Hepatocyte (in vitro differentiated cells): Measurements from ENCODE around the gene PRKAR1B. TPM values are rescaled to one million over a fixed set of nuclear protein-coding genes. Genes with fewer than 3 reads are reported as not detected.

Source experiments
- DNase-seq: peaks from one replicate; pipeline ENCODE4 v3.0.0-alpha.2; 2016; ENCODE audit warnings: low spot score
- H2AFZ ChIP-seq: fragments of 200-600 bp; sonication (generic); 2 replicates; pipeline ENCODE4 v1.6.0; 2016; ENCODE audit warnings: antibody characterized with exemption, mild to moderate bottlenecking
- H3K27ac ChIP-seq: fragments of 200-600 bp; sonication (generic); 2 replicates; pipeline ENCODE4 v1.5.1; 2016; ENCODE audit warnings: mild to moderate bottlenecking
- H3K27me3 ChIP-seq: fragments of 200-600 bp; sonication (generic); 2 replicates; pipeline ENCODE4 v1.6.1; 2016
- H3K36me3 ChIP-seq: fragments of 200-600 bp; sonication (generic); replicated peaks from 2 replicates; pipeline ENCODE4 v1.5.1; 2016; ENCODE audit warnings: low read depth; ENCODE audit not compliant: insufficient read depth
- H3K4me1 ChIP-seq: fragments of 200-600 bp; sonication (generic); 2 replicates; pipeline ENCODE4 v1.5.1; 2016; ENCODE audit warnings: mild to moderate bottlenecking, moderate library complexity; ENCODE audit not compliant: insufficient read depth
- H3K4me2 ChIP-seq: fragments of 200-600 bp; sonication (generic); 2 replicates; pipeline ENCODE4 v1.6.0; 2016
- H3K4me3 ChIP-seq: fragments of 200-600 bp; sonication (generic); 2 replicates; pipeline ENCODE4 v1.5.1; 2016; ENCODE audit warnings: mild to moderate bottlenecking
- H3K79me2 ChIP-seq: fragments of 200-600 bp; sonication (generic); 2 replicates; pipeline ENCODE4 v1.6.0; 2017; ENCODE audit warnings: mild to moderate bottlenecking
- H3K9me2 ChIP-seq: fragments of 200-600 bp; sonication (generic); replicated peaks from 2 replicates; pipeline ENCODE4 v1.6.0; 2017; ENCODE audit warnings: mild to moderate bottlenecking; ENCODE audit not compliant: insufficient read depth
- H3K9me3 ChIP-seq: fragments of 200-600 bp; sonication (generic); 2 replicates; pipeline ENCODE4 v1.5.1; 2016; ENCODE audit warnings: low read depth, mild to moderate bottlenecking
- H4K20me1 ChIP-seq: fragments of 200-600 bp; sonication (generic); 2 replicates; pipeline ENCODE4 v1.6.0; 2016; ENCODE audit warnings: mild to moderate bottlenecking; ENCODE audit not compliant: insufficient read depth, poor library complexity, severe bottlenecking
- EZH2 ChIP-seq: fragments of 200-600 bp; sonication (generic); IDR thresholded peaks from 2 replicates; pipeline ENCODE4 v1.6.1; 2016; ENCODE audit warnings: antibody characterized with exemption, mild to moderate bottlenecking, borderline replicate concordance
- EZH2phosphoT487 ChIP-seq: fragments of 200-600 bp; sonication (generic); IDR thresholded peaks from one replicate; pipeline ENCODE4 v1.6.1; 2018; ENCODE audit warnings: antibody characterized with exemption, mild to moderate bottlenecking, low read depth, moderate library complexity; ENCODE audit not compliant: unreplicated experiment, severe bottlenecking
- WGBS: methylation state at CpG from one replicate; pipeline ENCODE4 v1.1.6; 2016; ENCODE audit warnings: low lambda C conversion rate; ENCODE audit errors: missing lambda C conversion rate; 5-methylcytosine and 5-hydroxymethylcytosine counted together
- polyA plus RNA-seq: library from polyadenylated mRNA; unstranded; fragments of >200 nt; fragmentation: Nextera tagmentation; extraction: Ambion mirVana; gene quantifications from 2 replicates; pipeline ENCODE4 v1.2.1, GENCODE V29; 2016
- total RNA-seq: library from RNA; depleted of rRNA; stranded (reverse); fragments of >200 nt; gene quantifications from 2 replicates; pipeline ENCODE4 v1.2.3, GENCODE V29; 2014
- TF ChIP-seq, protein P1 (sequence below): fragments of 200-600 bp; sonication (generic); IDR thresholded peaks from 2 replicates; pipeline ENCODE4 v1.5.1; 2016; ENCODE audit warnings: antibody characterized with exemption, mild to moderate bottlenecking; ENCODE audit not compliant: poor library complexity

PRKAR1B gene
- total and polyA plus RNA-seq, 2 experiments from 2014 or later = 16.6 to 28.7 TPM

DNA sequence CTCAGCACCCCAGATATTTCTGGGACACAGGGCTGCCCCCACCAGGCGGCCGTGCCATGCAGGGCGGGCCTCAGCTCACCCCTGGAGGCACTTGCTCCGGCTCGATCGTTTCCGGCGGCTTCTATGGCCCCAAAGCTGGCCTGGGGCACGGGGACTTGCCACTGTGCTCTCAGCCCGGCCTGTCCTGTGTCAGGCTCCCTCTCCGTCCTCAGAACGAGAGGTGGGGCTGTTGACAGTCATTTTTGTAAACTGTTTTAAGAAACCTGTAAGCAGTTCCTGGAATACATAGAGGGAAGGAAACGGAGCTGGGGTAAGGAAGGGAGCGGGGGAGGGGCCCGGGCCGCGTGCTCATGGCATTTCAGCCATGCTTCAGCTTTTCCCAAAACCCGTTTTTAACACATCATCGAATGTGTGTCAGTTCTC lies 30.7 kb upstream of the PRKAR1B start:
- no peaks in the 10 kb centered on the region for H3K4me1 ChIP-seq
- H3K79me2 ChIP-seq = no peaks in the 10 kb centered on the region
- H3K36me3 ChIP-seq = no peaks in the 10 kb centered on the region
- 93% methylated on average over 19 of the region's 19 CpGs for WGBS
- no peak for DNase-seq
- no peak overlapping the region for H3K4me3 ChIP-seq
- no peaks in the 10 kb centered on the region for H3K27me3 ChIP-seq
- H4K20me1 ChIP-seq = no peaks in the 10 kb centered on the region
- H3K4me2 ChIP-seq = no peak overlapping the region
- H3K27ac ChIP-seq = no peak overlapping the region
- TF ChIP-seq EZH2 (no peak), EZH2phosphoT487 (no peak)
- TF ChIP-seq, protein P1, sequence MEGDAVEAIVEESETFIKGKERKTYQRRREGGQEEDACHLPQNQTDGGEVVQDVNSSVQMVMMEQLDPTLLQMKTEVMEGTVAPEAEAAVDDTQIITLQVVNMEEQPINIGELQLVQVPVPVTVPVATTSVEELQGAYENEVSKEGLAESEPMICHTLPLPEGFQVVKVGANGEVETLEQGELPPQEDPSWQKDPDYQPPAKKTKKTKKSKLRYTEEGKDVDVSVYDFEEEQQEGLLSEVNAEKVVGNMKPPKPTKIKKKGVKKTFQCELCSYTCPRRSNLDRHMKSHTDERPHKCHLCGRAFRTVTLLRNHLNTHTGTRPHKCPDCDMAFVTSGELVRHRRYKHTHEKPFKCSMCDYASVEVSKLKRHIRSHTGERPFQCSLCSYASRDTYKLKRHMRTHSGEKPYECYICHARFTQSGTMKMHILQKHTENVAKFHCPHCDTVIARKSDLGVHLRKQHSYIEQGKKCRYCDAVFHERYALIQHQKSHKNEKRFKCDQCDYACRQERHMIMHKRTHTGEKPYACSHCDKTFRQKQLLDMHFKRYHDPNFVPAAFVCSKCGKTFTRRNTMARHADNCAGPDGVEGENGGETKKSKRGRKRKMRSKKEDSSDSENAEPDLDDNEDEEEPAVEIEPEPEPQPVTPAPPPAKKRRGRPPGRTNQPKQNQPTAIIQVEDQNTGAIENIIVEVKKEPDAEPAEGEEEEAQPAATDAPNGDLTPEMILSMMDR = no peak
- no peaks in the 10 kb centered on the region for H3K9me2 ChIP-seq
- no peaks in the 10 kb centered on the region for H3K9me3 ChIP-seq
- no peak overlapping the region for H2AFZ ChIP-seq

DNA sequence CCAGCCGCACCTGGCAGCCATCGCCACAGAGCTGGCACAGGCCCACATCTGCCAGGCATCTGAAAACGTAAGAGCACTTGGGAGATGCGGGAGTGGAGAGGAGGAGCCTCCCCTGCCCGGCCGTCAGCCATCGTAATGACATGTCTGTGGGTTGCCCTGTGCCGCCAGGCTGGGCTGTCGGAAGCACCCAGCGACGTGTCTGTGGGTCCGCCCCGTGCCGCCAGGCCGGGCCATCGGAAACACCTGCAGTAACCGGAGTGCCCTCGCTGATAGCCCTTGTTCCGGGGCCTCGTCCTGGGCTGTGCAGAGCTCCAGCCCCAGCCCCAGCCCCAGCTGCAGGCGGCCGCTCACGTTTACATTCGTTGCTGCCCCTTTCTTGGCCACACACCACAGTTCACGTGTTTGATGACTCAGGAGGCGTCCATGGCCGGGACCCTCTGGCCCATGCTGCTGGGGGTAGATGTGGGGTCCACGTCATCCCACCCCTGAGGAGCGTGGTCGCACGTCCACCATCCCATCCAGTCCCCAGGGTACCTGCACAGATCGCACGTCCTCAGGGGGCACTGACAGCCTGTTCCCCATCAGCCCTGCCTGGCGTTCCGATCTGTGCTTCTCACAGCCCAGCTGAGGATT lies 30.0 kb upstream of the PRKAR1B start:
- no peak for DNase-seq
- no peaks in the 10 kb centered on the region for H3K9me3 ChIP-seq
- TF ChIP-seq EZH2 (no peak), EZH2phosphoT487 (no peak)
- TF ChIP-seq, protein P1 = no peak
- no peaks in the 10 kb centered on the region for H3K36me3 ChIP-seq
- H3K4me3 ChIP-seq = no peak overlapping the region
- no peaks in the 10 kb centered on the region for H3K27me3 ChIP-seq
- H3K27ac ChIP-seq = no peak overlapping the region
- H2AFZ ChIP-seq = no peak overlapping the region
- H4K20me1 ChIP-seq = no peaks in the 10 kb centered on the region
- 96% methylated on average over 34 of the region's 35 CpGs for WGBS
- H3K79me2 ChIP-seq = no peaks in the 10 kb centered on the region
- H3K4me2 ChIP-seq = no peak overlapping the region
- H3K9me2 ChIP-seq = no peaks in the 10 kb centered on the region
- H3K4me1 ChIP-seq = no peaks in the 10 kb centered on the region

DNA sequence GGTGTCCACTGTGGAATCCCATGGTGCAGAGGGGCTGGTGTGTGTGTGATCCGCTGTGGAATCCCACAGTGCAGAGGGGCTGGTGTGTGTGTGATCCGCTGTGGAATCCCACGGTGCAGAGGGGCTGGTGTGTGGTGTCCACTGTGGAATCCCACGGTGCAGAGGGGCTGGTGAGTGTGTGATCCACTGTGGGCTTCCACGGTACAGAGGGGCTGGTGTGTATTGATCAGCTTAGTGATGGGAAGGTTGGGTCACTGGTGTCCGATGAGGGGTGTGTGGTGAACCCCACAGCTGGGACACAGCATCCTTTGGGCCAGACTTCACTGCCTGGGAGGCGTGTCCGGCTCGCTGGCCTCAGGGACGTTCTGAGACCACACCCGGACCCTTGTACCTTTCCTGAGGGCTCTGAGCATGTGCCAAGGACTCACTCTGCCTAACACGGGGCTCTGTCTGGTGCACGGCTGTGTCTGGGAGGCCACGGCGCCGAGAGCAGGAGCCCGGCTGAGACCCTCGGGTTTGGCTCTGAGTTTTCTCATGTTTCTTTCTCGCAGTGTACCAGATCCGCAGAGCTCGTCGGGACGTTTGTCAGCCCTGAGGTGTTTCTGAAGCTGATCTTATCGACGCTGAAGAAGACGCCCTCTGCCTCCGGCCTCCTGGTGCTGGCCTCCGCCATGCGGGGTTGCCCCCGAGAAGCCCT lies 29.3 kb upstream of the PRKAR1B start:
- Histone ChIP-seq H3K9me3 (no peaks in the 10 kb centered on the region), H3K4me2 (no peak overlapping the region), H3K9me2 (no peaks in the 10 kb centered on the region), H3K27ac (no peak overlapping the region), H3K4me1 (no peaks in the 10 kb centered on the region), H2AFZ (no peak overlapping the region), H3K79me2 (no peaks in the 10 kb centered on the region), H4K20me1 (no peaks in the 10 kb centered on the region), H3K27me3 (no peaks in the 10 kb centered on the region), H3K4me3 (no peak overlapping the region), H3K36me3 (no peaks in the 10 kb centered on the region)
- 94% methylated on average over 29 of the region's 30 CpGs for WGBS
- TF ChIP-seq EZH2phosphoT487 (no peak), EZH2 (no peak)
- TF ChIP-seq, protein P1 = no peak
- no peak for DNase-seq
